ENCODE results near the gene MYH10.

The MYH10 gene

DNA sequence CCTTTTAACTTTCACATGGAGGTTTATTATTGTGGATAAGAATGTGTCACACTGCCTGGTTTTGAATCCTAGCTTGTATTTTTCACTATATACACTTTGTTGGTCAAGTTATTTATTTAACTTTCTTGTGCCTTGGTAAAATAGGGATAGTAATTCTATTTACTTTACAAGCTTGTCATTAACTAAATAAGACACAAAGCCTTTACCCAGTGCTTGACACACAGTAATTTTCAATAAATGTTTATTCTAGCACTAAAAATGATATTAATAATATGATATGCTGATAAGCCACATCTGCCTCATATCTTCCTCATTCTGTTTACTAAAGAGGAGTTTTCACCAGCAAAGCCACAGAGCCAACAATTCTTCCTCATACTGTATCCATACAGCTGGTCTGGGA, 27.8 kb downstream of the MYH10 start:
- DNase-seq, result no peak

DNA sequence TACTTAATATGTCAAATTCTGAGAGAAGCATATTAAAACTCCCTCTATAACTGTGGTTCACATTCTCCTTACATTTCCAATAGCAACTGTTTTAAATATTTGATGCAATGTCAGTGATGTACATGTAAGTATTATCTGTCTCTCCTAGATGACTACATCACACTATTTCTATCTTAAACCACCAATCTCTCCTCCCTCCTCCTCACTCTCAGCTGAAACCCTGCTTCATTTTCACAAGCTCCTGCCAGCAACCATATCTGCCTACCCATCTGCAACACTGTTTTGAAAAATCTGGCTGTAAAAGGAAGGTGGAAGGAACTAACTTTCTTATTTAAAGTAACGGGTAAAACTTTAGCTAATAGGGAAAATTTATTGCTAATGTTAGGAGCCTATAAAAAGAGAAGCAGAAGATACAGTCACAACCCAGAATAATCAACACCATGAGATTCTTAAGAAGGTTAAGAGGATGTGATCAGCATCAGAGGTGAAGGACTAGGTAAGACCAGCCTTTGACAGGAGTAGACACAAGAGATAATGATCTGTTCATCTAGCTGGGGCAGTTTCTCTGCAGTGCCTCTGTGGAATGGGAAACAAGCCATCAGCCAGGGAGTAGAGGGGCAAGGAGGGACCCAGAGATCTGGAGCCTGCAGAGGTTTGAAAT, 31.0 kb downstream of the MYH10 start:
- no peak for DNase-seq

DNA sequence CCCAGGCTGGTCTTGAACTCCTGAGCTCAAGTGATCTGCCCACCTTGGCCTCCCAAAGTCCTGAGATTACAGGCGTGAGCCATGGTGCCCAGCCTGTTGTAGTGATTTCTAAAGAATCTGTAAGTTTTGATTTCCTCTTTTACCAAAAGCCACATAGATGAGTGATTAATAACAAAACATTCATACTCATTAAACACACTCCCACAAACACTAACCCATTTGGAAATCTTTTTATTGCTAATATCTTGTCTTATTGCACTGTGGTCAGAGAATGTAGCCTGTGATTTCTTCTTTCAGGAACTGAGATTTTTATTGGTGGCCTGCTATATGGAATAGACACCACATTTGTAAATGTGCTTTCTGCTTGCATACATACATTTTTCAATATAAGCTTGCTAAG, 31.6 kb downstream of the MYH10 start:
- no peak for DNase-seq

DNA sequence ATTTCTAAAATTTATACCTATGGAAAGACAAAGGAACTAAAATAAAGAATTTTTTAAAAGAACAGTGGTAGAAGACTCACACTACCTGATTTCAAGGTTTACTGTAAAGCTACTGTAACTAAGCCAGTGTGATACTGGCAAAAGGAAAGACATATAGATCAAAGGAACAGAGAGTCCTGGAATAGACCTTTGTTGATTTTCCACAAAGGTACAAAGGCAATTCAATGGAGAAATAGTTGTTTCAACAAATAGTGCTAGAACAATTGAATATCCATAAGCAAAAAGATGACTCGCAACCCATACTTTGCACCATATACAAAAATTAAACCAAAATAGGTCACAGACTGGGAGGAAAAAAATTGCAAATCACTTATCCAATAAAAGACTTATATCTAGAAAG, 36.7 kb downstream of the MYH10 start:
- no peak for DNase-seq

DNA sequence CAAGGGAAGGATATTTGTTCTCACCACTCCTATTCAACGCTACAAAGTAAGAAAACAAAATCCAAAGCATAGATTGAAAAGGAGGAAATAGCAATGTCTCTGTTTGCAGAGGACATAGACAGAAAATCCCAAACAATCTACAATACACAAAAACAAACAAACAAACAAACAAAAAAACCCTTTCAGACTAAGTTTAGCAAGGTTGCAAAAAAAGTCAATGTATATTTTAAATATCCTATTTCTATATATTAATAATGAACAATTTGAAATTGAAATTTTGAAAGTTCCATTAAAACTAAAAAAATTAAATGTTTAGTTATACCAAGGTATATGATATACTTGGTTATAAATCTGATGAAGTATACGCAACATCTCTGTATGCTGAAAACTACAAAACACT, 37.2 kb downstream of the MYH10 start:
- no peak for DNase-seq

DNA sequence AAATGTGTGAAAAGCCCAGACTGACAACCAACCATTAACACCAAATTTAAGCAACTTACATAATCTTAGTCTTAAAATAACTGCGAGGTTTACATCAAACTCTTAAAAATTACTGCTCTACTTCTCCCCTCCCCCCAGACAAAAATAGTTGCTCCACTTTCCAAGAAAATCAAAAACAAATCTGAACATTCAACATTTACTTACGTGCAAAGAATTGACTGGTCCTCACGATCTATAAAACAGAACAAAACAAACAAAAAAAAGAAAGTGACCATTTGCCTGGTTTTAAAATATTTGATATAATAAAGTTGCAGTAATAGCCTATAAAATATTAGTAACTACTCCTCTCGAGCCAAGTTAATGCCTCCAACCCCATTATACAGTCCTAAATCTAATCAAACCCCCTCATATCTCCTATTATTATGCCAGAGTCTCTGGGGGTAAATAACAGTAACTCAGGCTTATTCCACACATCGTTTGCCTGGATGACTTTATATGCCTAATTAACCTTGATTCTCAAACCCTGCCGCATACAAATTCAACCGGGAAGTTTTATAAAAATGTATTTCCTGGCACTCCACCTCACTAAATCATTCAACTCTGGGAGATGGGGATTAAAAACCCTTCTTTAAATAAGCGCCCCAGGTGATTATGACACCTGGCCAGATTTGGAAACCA, 41.5 kb downstream of the MYH10 start:
- no peak for DNase-seq

DNA sequence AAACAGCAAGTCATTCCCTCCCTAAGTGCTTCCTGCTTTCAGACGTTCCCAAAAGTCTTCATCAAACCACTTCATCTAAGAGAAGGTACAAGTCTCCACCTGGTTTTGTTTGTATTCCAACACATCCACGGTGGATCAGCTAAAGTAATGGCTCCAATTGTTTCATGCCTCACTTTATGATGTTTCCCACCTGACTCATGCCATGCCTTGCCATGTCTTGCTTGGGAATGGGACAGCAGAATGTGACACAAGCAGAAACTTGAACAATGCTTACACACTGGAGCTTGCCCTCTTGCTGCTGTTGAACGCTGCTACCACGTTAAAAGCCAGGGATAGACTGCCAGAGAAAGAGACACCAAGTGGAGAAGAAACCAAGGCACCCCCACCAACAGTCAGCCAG, 43.8 kb downstream of the MYH10 start:
- DNase-seq, result no peak

DNA sequence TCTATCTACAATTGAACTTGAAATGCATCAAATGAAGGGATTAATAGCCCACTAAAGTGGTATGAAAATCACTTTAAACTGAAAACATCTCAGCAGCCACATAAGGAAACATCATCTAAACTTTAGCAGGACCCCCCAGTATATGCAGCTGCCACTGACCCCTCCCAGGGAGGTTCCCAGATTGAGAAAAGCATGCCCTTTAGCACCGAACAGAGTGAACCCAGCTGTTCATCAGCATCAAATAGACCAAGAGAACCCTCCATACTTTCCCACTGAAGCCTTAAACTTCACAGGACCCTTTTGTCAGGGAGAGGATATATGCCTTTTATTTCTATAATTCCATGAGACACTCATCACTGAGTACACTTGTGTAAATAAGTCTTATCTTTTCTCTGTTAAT, 44.6 kb downstream of the MYH10 start:
- no peak for DNase-seq

DNA sequence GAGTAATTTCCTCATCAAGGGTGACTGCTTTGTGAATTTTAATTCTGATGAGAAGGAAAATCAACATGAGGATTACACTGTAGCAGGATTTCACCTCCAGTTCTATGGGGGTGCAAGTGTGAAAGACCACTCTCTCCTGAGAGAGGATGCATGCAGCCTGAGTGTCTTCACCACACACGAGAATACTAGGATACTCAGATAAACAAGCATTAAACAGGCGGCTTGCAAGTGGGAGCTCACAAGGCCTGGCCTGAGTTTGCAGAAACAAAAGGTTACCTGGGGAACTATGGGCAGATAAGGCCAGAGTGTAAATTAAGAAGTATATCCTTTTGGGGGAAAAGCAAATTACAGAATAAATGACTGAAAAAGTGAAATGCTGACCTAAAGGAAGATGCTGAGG, 46.6 kb downstream of the MYH10 start:
- DNase-seq, result no peak

DNA sequence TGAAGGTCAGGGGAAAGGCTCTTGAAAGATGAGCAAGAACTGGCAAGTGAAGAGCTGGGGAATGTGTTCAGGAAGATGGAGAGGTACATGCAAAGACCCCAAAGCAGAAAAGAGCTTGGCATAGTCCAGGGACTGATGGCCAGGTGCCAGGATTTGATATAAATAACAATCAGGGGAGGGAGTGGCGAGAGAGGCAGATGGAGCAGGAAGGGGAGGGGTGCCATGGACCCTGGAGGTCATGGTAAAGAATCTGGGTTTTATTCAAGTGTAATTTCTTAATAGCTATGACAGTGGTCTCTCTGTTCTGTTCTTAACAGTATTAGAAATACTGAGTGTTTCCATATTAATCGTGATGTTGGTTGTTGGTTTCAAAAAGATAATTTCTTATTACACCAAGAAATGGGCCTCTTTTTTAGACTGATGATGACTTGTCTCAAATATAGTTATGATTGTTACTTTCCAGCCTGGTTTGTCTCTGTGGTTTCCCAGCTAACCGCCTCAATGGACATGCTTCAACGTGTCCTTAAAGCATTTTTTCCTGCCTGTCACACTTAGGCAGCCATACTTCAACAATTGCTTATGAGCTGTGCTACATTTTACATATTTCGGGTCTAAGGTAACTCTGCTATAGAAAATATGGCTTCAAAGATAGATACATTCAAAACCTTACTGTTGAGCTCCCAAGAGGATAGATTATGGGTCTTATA, 49.4 kb downstream of the MYH10 start:
- DNase-seq, result no peak

DNA sequence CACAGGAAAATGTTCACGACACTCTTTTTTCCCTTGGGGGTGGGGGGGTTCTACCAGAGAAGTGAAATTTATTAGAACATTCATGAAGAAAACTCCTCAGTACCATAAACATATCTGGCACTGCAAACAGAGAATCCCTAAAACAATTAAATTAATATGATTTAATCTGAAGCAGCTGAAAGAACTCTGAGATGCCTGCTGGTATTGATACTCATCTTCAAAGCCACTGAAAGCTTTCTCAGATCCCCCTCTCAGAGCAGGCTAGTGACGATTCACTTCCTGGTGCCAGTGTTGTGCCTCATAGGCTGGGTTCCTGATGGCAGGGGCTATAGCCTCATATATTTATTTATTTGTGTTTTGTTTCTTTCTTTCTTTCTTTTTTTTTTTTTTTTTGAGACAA, 52.7 kb downstream of the MYH10 start:
- DNase-seq, result no peak

DNA sequence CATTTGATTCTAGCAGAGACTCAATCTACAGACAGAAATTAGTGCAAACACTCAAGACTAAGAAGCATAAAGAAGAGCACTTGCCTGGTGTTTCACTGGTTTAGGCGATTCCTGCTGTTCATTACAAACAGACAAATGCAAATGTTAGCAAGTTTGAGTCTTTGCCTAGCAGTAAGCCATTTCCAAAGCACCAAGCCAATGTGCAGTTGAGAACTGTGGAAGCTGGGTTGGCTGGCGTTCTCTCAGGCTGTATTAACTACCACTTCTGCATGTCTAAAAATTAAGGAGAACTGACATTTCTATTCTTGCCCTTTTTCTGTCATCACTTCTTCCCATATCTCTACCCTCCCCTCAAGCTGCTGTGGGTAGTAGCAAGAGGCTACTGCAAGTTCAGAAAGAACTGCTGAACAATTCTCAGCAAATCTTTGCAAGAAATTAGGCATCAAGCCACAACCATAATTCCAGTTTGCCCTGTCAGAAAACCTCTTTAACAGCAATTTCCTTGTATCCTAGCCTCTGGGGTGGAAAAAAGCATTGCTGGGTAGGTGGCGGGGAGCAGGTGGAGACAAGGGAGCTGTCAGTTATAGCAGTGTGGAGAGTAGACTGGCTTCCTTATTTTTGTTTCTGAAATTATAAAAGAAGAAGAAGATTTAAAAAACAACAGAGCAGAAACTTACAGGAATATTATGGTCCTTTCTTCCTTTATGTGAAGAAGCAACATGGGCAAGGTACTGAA, 53.8 kb downstream of the MYH10 start:
- no peak for DNase-seq

DNA sequence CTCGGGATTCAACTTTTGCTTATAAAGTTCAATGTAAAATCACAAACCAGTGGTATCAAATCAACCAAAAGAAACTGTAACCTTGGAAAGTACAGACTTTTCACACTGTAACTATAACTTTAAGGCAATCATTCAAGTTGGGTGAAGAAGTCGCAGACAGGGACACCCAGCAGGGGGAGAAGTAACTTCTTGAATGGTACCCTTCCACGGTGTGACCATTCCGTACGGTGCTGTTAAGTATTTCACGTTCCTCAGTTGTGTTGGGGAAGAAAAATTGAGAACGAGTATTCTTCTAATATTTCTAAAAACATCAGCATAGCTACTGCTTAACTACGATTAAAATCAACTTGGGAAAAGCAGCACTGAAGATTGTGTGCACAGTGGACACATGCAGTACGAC, 55.8 kb downstream of the MYH10 start:
- no peak for DNase-seq

DNA sequence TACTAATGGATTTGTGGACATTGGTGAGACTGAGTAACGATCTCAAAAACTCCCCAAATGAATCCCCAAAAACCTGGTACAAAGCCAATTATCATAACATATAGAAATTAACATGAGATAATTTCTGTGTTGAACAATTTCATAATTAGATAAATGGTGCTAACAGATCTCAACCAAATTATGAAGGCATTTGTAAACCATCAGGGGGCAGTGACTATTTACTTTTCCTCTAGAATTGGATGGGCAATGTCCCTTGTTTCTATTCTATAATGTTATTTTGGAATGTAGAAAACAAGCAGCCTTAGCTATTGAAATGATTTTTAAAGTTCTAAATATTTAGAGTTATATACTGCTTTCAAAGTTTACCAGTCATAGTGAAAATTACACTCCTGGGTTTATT, 57.8 kb downstream of the MYH10 start:
- no peak for DNase-seq

DNA sequence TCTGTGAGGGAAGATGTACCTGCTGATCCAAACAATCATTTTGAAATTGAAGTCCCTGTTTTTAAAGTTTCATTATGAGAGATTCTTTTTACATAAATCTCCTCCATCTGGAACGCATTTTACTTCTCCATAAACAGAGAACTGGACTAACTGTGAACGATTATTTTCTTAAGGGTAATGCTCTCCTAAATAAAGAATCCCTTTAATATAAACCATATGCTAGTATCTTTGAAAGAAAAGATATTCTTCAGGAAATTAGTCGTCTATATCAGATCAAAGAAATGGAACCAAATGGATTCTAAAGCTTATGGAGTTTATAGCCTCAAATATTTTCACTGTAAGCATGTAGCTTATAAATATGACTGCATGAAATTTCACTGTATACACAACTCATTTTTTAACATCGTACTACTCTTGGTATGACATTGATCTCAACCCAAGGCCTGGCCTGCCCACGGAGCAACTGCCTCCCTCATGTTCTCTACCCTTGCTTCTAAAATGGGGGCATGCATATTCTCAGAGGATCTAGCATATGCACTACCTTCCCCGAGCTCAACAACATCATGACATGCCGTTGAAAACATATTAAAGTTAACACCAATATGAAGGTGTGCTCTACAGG, 66.4 kb downstream of the MYH10 start:
- DNase-seq, result no peak

DNA sequence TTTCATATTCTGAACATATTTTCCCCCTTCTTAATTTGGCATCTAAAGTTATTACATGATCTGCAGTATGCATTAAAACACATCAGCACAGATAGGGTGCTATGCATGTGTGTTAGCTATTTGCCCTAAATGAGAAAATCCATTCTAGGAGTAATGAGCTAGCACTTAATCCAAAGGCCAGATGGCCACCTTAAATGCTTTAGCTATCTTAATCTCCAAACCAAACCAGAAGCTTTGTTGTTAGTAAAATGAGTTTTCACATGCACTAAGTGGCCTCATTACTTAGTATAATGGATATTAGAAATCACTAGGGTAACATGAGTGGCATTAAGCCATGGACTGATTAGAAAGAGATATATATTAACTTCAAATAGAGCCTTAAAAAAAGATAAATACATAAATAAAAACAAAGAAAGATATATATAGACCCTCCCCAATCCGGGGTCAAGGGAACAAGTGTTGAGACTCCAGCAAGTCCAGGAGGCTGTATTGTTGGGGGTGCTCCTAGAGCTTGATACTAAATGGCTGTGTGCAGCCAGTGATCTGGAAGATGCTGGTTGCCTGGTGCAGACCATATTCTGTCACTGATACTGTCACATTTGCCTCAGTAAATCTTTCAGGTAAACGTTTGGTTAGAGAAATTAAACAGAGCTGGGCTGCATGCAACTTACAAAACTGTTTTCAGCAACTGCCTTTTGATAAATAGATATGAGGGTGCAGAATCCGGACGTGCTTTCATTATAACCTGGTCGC, 67.3 kb downstream of the MYH10 start:
- no peak for DNase-seq

DNA sequence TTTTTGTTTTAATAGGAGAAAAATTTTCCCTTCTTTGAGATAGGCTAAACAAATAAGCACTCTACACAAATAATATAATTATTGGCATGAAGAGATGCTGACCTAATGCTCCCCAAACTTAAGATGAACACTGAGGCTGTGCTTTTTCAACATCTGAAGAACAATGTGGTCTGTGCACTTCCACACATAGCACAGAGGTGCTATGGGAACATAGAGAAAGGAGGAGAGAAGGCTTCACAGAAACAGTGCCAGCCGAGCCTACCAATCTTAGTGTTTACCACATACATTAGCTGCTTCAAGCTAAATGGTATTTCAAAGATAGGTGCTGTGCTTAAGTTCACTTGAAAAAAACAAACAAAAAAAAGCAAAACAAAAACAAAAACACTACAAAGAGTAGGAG, 72.4 kb downstream of the MYH10 start:
- no peak for DNase-seq

DNA sequence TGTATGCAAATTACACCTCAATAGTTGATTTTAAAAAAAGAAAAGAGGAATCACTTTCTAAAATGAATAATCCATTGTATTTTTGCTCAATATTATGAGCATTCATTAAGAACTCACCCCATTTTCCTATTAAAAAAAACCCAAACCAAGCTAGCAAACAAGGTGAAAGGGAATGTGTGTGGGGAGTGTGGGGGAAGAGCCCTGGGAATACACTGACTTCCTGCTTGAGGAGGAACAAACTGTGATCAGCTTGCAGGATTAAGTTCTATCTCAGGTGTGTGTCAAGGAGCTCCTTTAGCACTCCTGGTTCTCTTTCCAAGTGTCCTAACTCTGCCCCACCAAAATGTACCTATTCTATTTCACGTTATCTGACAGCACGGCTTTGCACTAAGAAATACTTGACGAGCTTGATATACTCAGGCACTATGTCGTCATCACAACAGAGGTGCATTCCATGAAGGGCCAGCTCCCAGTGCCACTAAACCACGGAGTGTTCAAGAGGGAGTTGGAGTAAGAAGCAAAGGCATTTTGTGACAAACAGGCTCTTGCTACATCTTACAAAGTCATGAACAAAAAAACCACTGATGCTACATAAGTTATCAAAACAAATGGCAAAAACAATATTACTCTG, 73.2 kb downstream of the MYH10 start:
- DNase-seq, result no peak

DNA sequence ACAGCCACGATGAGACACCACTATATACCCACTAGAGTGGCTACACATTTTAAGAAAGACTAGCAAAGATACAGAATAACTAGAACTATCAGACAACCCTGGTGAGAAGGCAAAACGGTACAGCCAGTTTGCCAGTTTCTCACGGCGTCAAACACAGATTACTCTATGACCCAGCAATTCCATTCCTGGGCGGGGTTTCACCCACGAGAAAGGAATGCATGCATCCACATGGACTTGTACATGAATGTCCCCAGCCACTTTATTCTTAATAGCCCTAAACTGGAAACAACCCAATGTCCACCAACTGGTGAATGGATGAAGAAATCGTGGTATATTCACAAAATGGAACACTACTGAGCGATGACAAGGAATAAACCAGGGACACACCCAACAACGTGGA, 74.5 kb downstream of the MYH10 start:
- no peak for DNase-seq

DNA sequence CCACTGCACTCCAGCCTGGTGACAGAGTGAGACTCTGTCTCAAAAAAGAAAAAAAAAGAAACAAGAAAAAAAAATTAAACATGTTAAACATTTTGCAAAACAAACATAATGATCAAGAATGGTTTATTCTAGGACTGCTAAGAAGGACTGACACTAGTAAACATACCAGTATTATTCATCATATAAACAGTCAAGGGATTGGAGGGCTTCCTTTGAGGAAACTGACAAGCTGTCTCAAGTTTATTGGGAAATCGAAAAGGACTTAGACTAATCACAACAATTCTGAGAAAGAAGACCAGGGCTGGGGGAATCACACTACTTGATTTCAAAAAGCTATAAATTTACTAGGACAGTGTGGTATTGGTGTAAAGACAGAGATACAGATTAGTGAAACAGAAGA, 75.5 kb downstream of the MYH10 start:
- DNase-seq, result no peak

DNA sequence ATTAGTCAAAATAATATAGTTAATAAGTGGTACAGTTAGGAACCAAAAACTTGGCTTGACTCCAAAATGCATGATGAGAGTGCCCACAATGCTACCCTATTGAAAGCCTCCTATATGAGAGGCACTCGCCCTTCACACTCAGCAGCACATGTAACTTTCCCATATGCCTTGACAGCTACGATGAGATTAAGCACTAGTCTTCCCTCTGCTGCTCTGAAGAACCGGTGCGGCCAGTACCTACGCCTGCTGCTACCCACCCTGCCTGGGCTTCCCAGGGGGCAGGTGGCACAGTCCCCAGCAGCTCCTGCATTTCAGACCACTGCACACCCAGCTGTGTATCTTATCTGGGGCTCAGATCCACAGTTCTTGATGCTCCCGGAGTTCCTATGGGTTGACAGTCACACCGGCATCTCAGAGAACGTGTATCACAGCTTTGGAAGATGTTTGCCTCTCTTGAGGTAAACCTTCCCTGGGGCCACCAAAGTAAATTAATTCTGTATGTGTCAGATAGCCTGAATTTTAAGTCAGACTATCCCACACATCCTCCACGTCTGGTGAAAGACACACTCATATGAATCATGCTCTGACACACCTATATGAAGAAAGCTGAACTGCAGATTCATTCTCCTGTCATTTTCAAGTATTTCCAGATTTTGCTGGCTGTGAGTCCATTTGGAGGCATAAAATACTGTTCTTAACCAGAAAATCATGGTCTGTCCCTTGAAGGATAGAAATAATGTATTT, 77.8 kb downstream of the MYH10 start:
- no peak for DNase-seq

Measured in DMS153 (cell line).